Central memory CD4-positive, alpha-beta T cell (primary cell): ENCODE measurements around the gene PPP2R5E.

Source experiments
- DNase-seq: peaks from one replicate; pipeline ENCODE4 v3.0.0; 2022

Gene PPP2R5E

DNA sequence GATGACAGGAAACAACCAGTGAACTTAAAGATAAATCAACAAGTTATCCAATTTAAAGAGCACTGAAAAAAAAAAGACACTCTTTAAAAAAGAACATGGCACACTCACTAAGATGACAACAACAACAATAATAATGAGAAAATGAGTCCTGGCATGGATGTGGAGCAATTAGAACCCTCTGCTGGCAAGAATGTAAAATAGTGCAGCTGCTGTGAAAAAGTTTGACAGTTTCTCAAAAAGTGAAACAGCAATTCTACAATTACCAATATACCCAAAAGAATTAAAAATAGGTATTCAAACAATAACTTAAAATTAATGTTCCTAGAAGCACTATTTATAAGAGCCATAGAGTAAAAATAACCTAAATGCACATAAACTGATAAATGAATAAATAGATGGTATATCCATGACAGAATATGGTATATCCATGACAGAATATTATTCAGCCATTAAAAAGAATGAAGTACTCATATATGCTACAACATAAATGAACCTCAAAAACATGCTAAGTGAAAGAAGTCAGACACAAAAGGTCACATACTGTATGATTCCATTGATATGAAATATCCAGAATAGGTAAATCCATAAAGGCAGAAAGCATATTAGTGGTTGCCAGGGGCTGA, 175.3 kb downstream of the PPP2R5E start:
- no peak for DNase-seq

DNA sequence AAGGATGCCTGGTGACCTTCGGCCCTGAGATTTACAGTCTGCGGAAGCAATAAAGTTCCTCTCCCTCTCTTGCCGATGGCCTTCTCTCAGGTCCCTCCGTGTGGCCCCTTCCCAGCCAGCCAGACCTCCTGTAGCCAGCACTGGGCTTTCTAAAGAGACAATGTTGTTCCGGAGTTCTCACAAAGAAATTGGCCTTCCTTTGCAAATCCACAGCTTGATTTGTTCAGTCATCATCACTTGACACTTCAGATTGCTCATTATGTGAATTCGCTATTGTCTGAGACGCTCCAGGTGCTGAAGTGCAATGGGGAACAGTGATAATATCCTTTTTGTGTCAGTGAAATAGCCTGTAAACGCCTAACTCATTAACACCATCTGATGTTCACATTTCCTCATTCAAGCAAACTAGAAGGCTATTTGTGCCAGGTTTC, 180.8 kb downstream of the PPP2R5E start:
- no peak for DNase-seq

DNA sequence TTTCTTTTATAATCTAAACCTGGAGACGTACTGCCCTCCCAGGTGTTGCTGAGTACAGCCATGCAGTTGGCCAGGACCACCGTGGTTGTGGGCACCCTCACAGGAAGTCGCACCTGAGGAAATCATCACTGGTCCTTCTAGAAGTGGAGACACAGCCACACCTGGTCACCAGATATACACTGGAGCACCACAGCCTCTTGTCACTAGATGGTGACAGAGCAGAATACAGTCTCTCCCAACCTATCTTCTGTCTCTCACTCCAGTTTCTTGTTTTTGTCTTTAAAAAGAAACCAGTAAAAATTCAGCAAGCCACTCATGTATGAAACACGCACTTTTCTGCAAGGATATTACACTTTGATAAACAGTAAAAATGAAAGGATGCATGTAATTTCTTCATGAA, 181.4 kb downstream of the PPP2R5E start:
- DNase-seq = no peak

DNA sequence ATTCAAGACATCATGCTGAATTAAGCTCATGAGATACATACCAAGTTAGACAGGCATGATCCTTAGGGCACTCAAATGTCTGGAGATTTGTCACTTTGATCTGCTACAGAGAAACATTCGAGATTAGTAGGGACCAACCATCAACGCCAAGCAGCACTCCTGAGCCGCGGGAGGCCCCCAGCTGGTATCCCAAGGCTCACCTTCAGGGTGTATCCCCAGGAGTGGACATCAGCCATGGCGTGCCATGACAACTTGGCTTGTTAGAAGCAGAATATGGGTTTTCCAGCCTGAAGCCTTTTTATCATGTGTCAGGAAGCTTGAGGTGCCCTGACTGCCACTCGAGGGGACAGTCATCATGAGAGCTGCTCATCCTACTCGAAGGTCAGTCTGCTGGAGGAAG, 185.3 kb downstream of the PPP2R5E start:
- DNase-seq = no peak

DNA sequence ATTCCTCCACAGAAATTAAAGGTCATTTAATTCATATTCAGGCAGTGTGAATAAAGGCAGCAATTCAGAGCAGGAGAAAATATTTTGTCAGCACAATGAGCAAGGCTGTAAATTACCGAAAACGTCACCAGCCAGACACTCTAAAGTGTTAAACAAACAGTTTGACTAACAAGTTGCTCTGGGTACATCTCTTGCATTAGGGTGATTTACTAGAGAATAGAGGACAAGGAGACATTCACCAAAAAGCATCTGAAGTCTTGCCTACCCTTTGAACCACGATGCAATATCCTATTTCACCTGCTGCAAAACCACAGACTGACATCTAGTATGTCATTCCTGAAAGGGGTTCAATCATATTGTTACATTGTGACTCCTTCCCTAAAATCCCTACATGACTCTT, 197.4 kb downstream of the PPP2R5E start:
- DNase-seq = no peak

DNA sequence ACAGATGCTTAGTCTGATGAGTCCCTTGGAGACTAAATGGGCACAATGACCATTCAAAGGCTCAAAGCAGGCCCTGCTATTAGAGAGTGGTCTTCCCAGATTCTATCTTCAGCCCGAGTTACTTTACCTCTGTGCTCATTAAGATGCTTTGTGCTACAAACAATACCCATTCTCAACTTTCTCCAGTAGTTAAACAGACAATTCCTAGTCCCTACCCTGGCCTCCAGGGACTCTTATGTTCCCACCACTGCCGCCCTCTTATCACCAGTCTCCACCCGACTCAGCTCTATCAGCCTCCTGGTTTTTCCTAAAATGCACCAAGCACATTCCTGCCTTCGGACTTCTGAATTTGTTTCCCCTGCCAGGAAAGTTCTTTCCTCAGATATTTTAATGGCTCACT, 198.8 kb downstream of the PPP2R5E start:
- DNase-seq = no peak

DNA sequence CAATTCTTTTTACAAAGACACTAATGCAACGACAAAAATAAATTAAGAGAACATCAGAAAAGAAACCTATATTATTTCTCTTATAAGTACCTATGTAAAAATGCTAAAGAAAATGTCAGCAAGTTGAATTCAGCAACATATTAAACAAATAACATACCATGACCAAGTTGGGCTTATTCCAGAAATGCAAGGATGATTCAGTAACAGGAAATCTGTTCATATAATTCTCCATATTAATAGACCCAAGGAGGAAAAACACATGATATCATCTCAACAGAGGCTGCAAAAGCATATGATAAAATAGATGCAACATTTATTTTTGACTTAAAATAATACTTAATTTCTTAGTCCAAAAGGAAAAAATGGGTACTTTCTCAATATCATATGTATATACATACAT, 199.3 kb downstream of the PPP2R5E start:
- DNase-seq = no peak

DNA sequence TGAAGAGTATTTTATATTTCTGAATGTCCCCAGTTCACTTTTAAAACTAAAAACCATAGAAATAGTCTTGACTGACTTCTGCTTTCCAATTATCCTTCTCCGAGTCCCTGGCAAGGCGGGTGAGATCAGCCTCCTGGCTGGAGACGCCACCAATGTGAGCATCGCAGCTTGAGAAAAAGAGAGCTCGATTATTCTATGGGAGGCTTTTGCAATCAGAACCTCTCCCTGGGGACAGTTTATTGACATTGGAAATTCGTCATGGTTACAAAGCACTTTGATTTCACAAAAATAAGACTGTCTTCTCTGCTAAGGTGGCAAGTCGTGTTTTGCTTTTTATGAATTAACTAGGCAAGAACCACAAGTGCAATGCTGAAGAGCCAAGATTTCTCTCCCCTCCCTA, 200.8 kb downstream of the PPP2R5E start:
- no peak for DNase-seq

DNA sequence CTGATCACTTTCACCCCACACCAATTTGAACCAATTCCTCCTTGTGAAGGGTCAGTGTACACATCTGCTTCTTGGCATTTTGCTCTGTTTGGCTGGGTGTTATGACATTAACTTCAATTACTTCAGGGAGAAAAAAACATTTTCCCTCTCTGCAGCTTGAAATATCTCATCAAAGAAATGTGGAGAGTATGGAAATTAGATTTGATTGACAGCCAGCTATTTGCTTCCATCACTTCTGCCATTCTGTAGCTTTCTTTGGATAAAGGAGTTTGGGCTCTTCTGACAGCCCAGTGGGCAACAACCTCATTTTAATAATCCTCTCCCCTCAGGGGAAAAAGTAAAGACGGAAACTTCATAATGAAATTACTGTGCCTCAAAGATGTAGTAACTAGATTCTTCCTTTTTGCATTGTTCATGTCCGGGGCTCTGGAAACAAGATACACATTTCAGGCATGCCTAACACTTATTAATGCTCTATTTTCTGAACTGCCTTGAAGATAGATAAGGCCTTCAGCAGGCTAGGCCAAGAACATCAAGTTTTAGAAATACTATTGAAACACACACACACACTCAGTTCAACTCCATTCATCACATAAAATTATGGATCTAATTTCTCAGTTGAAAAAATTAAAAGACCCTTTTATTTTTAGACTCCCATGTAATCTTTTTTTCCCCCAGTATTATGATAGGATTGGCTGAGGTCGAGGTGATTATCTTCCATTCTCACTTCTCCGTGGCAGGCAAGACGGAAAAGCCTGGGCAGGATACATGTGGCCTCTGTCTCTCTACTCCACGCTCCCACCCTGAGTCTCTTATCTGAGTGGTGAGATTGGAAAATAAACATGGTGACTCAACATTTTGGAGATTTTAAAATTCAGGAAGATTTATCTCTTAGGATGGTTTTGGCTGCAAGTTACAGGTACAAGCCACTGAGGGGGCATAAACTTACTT, 214.1 kb downstream of the PPP2R5E start:
- DNase-seq = no peak

DNA sequence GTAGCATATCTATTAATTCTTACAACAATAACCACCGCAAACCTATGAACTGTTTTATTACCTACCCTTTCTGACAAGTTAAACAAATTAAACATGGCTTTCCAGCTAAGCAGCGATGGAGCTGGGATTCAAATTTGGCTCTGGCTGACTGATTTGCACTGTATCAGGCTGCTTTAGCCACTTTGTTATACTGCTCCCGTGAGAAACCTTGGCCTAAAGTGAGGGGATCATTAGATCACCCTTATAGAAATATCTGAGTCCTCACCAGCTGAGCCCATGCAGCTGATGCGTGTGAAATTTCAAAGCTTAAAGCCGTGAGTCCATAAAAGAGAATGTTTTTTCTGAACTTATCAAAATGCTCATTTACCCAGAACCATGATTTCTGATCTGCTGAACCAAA, 216.3 kb downstream of the PPP2R5E start:
- no peak for DNase-seq

DNA sequence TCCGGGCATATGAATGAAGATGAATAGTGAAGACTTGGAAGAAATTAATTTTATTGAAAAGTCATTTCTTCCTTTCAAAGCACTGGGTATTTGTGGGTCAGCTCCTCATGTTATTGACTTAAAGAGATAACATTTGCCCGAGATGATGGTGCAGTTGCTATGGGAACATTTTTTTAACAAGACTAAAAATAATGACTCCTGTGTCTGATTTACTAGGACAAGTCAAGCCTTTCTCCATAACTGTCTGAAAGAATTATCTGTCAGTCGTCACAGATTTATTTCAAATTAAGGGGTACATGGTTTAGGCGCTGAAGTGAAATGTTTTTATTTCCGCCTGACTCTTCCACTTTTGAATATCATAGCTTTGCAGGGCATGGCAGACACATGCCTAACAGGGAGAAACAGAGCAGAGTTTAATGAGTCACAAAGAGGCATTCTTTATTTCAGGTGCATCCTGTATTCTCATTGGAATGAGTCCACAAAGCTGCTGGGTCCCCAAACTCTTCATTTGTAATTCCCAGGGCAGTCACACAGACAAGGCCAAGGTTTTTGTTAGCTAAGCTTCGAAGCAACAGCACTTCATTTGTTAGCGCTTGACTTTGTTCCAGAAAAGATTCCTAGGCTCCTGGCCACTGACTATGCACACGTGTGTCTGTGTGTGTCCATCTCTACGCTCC, 220.1 kb downstream of the PPP2R5E start:
- no peak for DNase-seq

DNA sequence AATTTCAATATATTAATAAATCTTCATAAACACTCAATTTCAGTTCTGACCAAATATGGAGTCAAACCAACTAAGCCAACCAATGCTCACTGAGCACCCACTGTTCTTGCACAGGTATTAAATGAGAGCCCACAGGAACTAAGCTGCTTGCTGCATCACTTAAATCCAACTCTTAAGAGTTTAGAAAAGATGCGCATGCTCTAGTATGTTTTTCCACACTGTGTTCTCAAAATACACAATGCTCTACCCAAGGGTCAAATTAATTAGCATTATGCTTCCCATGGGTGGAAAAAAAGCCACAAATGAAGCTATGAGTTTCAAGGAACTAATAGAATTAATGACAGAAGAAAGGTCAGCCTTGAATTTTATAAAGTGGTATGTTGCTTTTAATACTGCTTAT, 220.7 kb downstream of the PPP2R5E start:
- DNase-seq = no peak
